GM13976 (cell line): Measurements from ENCODE around the gene ZNF407.

Experiments
- DNase-seq: peaks from one replicate; pipeline ENCODE4 v3.0.0; 2012; ENCODE audit warnings: low spot score
- CTCF ChIP-seq: IDR thresholded peaks from 2 replicates; pipeline ENCODE4 v1.5.1; 2012; ENCODE audit warnings: borderline replicate concordance, mild to moderate bottlenecking; ENCODE audit not compliant: insufficient read depth; ENCODE audit errors: extremely low read depth, missing control alignments, control extremely low read depth
- in situ Hi-C: fragments of 300-500 bp; cut with MboI; formaldehyde crosslinking; loops from one replicate; pipeline ENCODE4 v1.12.0; 2022; ENCODE audit warnings: low sequenced_read_pairs, mixed read lengths, inconsistent platforms; ENCODE audit not compliant: unreplicated experiment

The ZNF407 gene

GRCh38 chr18:74899554-74899953, 301.9 kb downstream of the ZNF407 start:
- in situ Hi-C loops, result no loop called here
- no peak for DNase-seq
- no peak for TF ChIP-seq CTCF

GRCh38 chr18:74901362-74902146, 303.9 kb downstream of the ZNF407 start:
- no peak for DNase-seq
- TF ChIP-seq CTCF, result no peak
- in situ Hi-C loops, result no loop called here

- in situ Hi-C loops, result no loop called here
- TF ChIP-seq CTCF, result no peak
These were observed 304.4 kb downstream of the ZNF407 start for GRCh38 chr18:74902147-74902455.

GRCh38 chr18:74905247-74905646, 307.6 kb downstream of the ZNF407 start:
- no peak for TF ChIP-seq CTCF
- in situ Hi-C loops, result no loop called here
- DNase-seq, result no peak

More at GRCh38 chr18:74902147-74902455, 304.4 kb downstream of the ZNF407 start:
- no peak for DNase-seq

- in situ Hi-C loops, result no loop called here
- TF ChIP-seq CTCF, result no peak
- DNase-seq, result no peak
These were observed 308.5 kb downstream of the ZNF407 start for GRCh38 chr18:74906184-74906583.

- TF ChIP-seq CTCF, result no peak
- no peak for DNase-seq
- in situ Hi-C loops, result no loop called here
These were observed 316.5 kb downstream of the ZNF407 start for GRCh38 chr18:74914052-74914591.
